ENCODE results near the gene NPAS4.

Gene NPAS4

DNA sequence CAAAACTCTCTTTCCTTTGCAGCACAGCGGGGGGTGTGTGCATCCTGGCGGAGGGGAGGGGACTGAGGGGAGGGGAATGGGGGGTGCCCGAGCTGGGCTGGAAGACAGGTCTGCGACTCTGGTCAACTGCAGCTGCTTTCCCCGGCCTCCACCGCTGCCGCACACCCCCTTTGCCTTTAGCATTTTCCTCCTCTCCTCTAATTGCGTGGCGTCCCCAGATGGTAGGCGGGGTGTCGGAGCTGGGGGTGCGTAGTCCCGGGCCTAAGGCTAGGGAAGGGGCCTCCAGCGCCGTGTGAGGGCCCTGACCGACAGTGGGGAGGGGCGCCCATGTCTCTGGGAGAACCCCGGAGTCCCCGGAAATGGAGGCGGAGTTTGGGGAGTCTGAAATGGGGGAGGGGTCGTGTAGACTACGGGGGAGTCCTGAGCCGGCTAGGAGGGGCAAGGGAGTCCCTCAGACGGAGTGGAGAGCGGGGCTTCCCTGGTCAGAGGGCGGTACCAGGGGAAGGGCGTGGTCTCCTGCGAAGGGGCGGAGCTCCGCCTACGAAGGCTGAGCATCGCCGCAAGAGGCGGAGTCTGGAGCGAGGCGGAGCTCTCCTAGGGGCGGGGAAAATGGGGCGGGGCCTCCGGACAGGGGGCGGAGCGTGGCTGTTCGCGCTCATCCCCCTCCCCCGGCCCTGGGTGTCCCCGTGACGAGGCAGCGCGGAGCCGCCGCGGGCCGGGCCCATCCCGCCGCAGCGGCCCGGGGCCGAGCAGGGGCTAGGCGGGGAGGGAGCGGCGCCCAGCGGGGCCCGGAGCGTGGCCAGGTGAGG lies 45.6 kb downstream of the NPAS4 start, which contains the start of gene PELI3:
Gene PELI3, plus strand, starts transcription at position 681 of the 809 bp plus-strand sequence. CDS start 1,224 bp downstream, outside the sequence.
- peak; percentile 96 for DNase-seq
- Histone ChIP-seq H3K9me3 (no peaks in the 10 kb centered on the region; the same call in 1 of the 2 replicates), H3K4me1 (no peaks in the 10 kb centered on the region; the same call in 1 of the 2 replicates), H3K4me3 (ENCODE audit: low read depth, low read length) (peak within 1 kb of the TSS; percentile 67), H3K36me3 (no peaks in the 10 kb centered on the region), H3K27me3 (no peaks in the 10 kb centered on the region)
- TF ChIP-seq, protein P1, sequence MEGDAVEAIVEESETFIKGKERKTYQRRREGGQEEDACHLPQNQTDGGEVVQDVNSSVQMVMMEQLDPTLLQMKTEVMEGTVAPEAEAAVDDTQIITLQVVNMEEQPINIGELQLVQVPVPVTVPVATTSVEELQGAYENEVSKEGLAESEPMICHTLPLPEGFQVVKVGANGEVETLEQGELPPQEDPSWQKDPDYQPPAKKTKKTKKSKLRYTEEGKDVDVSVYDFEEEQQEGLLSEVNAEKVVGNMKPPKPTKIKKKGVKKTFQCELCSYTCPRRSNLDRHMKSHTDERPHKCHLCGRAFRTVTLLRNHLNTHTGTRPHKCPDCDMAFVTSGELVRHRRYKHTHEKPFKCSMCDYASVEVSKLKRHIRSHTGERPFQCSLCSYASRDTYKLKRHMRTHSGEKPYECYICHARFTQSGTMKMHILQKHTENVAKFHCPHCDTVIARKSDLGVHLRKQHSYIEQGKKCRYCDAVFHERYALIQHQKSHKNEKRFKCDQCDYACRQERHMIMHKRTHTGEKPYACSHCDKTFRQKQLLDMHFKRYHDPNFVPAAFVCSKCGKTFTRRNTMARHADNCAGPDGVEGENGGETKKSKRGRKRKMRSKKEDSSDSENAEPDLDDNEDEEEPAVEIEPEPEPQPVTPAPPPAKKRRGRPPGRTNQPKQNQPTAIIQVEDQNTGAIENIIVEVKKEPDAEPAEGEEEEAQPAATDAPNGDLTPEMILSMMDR (IDR thresholded peaks at IDR 0.05; ENCODE audit: low read depth, low read length) = no peak

DNA sequence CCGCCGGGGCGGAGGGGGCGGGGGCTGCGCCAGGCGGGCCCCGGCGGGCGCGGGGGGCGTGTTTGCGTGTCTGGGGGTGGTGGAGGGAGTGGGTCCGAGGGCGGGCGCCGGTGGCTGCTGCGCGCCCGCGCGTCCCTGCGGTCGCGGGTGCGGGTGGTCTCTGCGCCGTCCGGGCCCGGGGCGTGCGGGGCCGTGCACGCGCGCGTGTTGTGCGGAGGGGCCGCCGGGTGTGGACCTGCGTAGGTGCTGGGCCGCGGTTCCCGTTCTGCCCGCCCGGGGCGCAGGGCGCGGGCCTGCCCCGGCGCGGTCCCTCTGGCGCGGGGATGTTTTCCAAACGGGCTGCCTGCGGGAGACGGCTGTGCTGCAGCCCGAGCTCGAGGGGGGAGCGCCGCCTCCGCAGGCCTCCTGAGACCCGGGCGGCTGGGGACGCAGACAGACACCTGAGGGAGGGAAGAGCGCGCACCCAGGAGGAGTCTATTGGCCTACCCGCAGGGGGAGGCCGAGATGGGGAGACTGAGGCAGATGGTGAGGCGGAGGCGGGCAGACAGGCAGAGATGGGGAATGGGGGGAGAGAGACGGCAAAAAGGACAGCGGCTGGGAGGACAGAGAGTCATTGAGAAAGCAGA lies 46.3 kb downstream of the NPAS4 start:
- TF ChIP-seq, protein P1 (IDR thresholded peaks at IDR 0.05; ENCODE audit: low read depth, low read length) = no peak
- no peaks in the 10 kb centered on the region; the same call in 1 of the 2 replicates for H3K4me1 ChIP-seq
- DNase-seq = no peak
- H3K9me3 ChIP-seq = no peaks in the 10 kb centered on the region
- H3K36me3 ChIP-seq = no peaks in the 10 kb centered on the region
- H3K4me3 ChIP-seq (ENCODE audit: low read depth, low read length) = peak overlapping the region; percentile 67
- no peaks in the 10 kb centered on the region for H3K27me3 ChIP-seq

GRCh38 chr11:66467756-66468155 lies 46.9 kb downstream of the NPAS4 start:
- H3K9me3 ChIP-seq = no peaks in the 10 kb centered on the region
- TF ChIP-seq, protein P1 (IDR thresholded peaks at IDR 0.05; ENCODE audit: low read depth, low read length) = no peak
- DNase-seq = no peak
- no peaks in the 10 kb centered on the region for H3K27me3 ChIP-seq
- no peaks in the 10 kb centered on the region; the same call in 1 of the 2 replicates for H3K36me3 ChIP-seq
- peak overlapping the region; percentile 67 for H3K4me3 ChIP-seq (ENCODE audit: low read depth, low read length)
- no peaks in the 10 kb centered on the region; the same call in 1 of the 2 replicates for H3K4me1 ChIP-seq

GRCh38 chr11:66468691-66469090 lies 47.9 kb downstream of the NPAS4 start:
- TF ChIP-seq, protein P1 (IDR thresholded peaks at IDR 0.05; ENCODE audit: low read depth, low read length) = no peak
- H3K36me3 ChIP-seq = no peaks in the 10 kb centered on the region; the same call in 1 of the 2 replicates
- H3K9me3 ChIP-seq = no peaks in the 10 kb centered on the region
- H3K4me3 ChIP-seq (ENCODE audit: low read depth, low read length) = no peak overlapping the region
- no peaks in the 10 kb centered on the region; the same call in 1 of the 2 replicates for H3K4me1 ChIP-seq
- H3K27me3 ChIP-seq = no peaks in the 10 kb centered on the region
- DNase-seq = no peak

- H3K4me1 ChIP-seq = no peaks in the 10 kb centered on the region; the same call in 1 of the 2 replicates
- TF ChIP-seq, protein P1 (IDR thresholded peaks at IDR 0.05; ENCODE audit: low read depth, low read length) = no peak
- no peak for DNase-seq
- H3K36me3 ChIP-seq = no peaks in the 10 kb centered on the region; the same call in 1 of the 2 replicates
- H3K9me3 ChIP-seq = no peaks in the 10 kb centered on the region
- H3K27me3 ChIP-seq = no peaks in the 10 kb centered on the region
- H3K4me3 ChIP-seq (ENCODE audit: low read depth, low read length) = no peak overlapping the region
Observed at GRCh38 chr11:66469441-66469840, 48.6 kb downstream of the NPAS4 start.

All from BE2C (cell line).